GM23338 (cell line): ENCODE measurements around the gene RAMP3. TPM values are rescaled to one million over a fixed set of nuclear protein-coding genes. Genes with fewer than 3 reads are reported as not detected.
A peak's percentile ranks its signal among the peaks of the same experiment; 100 is the strongest.

ENCODE experiments used
- ATAC-seq: fragments of 200-7000 bp; cut with Tn5 transposase; 3 replicates; pipeline ENCODE4 v1.9.1; 2020
- DNase-seq: peaks from one replicate; pipeline ENCODE4 v3.0.0-alpha.2; 2015; ENCODE audit warnings: low spot score
- H2AFZ ChIP-seq: fragments of 200-600 bp; sonication (generic); 2 replicates; pipeline ENCODE4 v1.8.0; 2016; ENCODE audit warnings: antibody characterized with exemption, mild to moderate bottlenecking, moderate library complexity
- H3F3A ChIP-seq: fragments of 200-600 bp; sonication (generic); replicated peaks from 2 replicates; pipeline ENCODE4 v1.8.0; 2017; ENCODE audit warnings: antibody characterized with exemption, mixed run types, low read depth
- H3K27ac ChIP-seq: fragments of 200-600 bp; sonication (generic); 2 replicates; pipeline ENCODE4 v1.6.1; 2016; ENCODE audit warnings: low read depth
- H3K27me3 ChIP-seq: fragments of 200-600 bp; sonication (generic); 2 replicates; pipeline ENCODE4 v1.8.0; 2016; ENCODE audit warnings: mild to moderate bottlenecking, mixed run types, moderate library complexity; ENCODE audit not compliant: insufficient read depth
- H3K36me3 ChIP-seq: fragments of 200-600 bp; sonication (generic); 2 replicates; pipeline ENCODE4 v1.8.0; 2016; ENCODE audit warnings: mild to moderate bottlenecking; ENCODE audit not compliant: insufficient read depth
- H3K4me1 ChIP-seq: fragments of 200-600 bp; sonication (generic); 2 replicates; pipeline ENCODE4 v1.8.0; 2016; ENCODE audit warnings: mild to moderate bottlenecking, moderate library complexity; ENCODE audit not compliant: insufficient read depth
- H3K4me2 ChIP-seq: fragments of 200-600 bp; sonication (generic); 2 replicates; pipeline ENCODE4 v1.7.1; 2017; ENCODE audit warnings: mixed run types
- H3K4me3 ChIP-seq: fragments of 200-600 bp; sonication (generic); 2 replicates; pipeline ENCODE4 v1.6.1; 2016; ENCODE audit warnings: mixed run types
- H3K79me2 ChIP-seq: fragments of 200-600 bp; sonication (generic); replicated peaks from 2 replicates; pipeline ENCODE4 v1.8.0; 2017; ENCODE audit warnings: mild to moderate bottlenecking; ENCODE audit not compliant: insufficient read depth
- H3K9me2 ChIP-seq: fragments of 200-600 bp; sonication (generic); 2 replicates; pipeline ENCODE4 v1.8.0; 2017; ENCODE audit not compliant: insufficient read depth
- H4K20me1 ChIP-seq: fragments of 200-600 bp; sonication (generic); replicated peaks from 2 replicates; pipeline ENCODE4 v1.8.0; 2017; ENCODE audit warnings: mild to moderate bottlenecking; ENCODE audit not compliant: insufficient read depth
- H3K27ac Mint-ChIP-seq: 2 replicates; pipeline ENCODE4 v1.8.0; 2020; ENCODE audit warnings: inconsistent platforms, mild to moderate bottlenecking, moderate library complexity, mixed read lengths
- H3K27me3 Mint-ChIP-seq: 3 replicates; pipeline ENCODE4 v1.8.0; 2022; ENCODE audit warnings: low read depth, mild to moderate bottlenecking, moderate library complexity, mixed read lengths, inconsistent platforms; ENCODE audit not compliant: insufficient read depth, poor library complexity
- H3K36me3 Mint-ChIP-seq: 3 replicates; pipeline ENCODE4 v1.8.0; 2021; ENCODE audit warnings: low read depth, mild to moderate bottlenecking, inconsistent platforms, moderate library complexity, mixed read lengths
- H3K4me1 Mint-ChIP-seq: 3 replicates; pipeline ENCODE4 v1.8.0; 2020; ENCODE audit warnings: mild to moderate bottlenecking, inconsistent platforms, mixed read lengths
- H3K4me3 Mint-ChIP-seq: 3 replicates; pipeline ENCODE4 v1.8.0; 2021; ENCODE audit warnings: moderate library complexity, mild to moderate bottlenecking, inconsistent platforms, mixed read lengths
- H3K9me3 Mint-ChIP-seq: 3 replicates; pipeline ENCODE4 v1.8.0; 2020; ENCODE audit warnings: moderate library complexity, mild to moderate bottlenecking, inconsistent platforms, mixed read lengths
- CREB1 ChIP-seq: fragments of 250-450 bp; sonication (Bioruptor Pico); IDR thresholded peaks from 2 replicates; pipeline ENCODE4 v1.5.0; 2020; ENCODE audit warnings: low read depth, mild to moderate bottlenecking, moderate library complexity
- EZH2 ChIP-seq: fragments of 200-600 bp; sonication (generic); IDR thresholded peaks from one replicate; pipeline ENCODE4 v1.8.0; 2017; ENCODE audit warnings: antibody characterized with exemption, mild to moderate bottlenecking, low read depth; ENCODE audit not compliant: unreplicated experiment
- NANOG ChIP-seq: IDR thresholded peaks from 2 replicates; pipeline ENCODE4 v1.6.1; 2016; ENCODE audit warnings: antibody characterized with exemption, borderline replicate concordance
- POLR2AphosphoS5 ChIP-seq: IDR thresholded peaks from 2 replicates; pipeline ENCODE4 v1.6.1; 2016; ENCODE audit warnings: antibody characterized with exemption, low read depth
- ZNF331 ChIP-seq: fragments of 250-450 bp; sonication (Bioruptor Pico); IDR thresholded peaks from 2 replicates; pipeline ENCODE4 v1.5.0; 2020; ENCODE audit warnings: low read depth, mild to moderate bottlenecking, moderate library complexity
- polyA plus RNA-seq: library from polyadenylated mRNA; unstranded; fragments of >200 nt; fragmentation: Nextera tagmentation; extraction: Ambion mirVana; gene quantifications from 2 replicates; pipeline ENCODE4 v1.2.1, GENCODE V29; 2016
- total RNA-seq: library from RNA; depleted of rRNA; stranded (reverse); fragments of >200 nt; shearing (Covaris generic); gene quantifications from 2 replicates; pipeline ENCODE4 v1.2.3, GENCODE V29; 2014
- TF ChIP-seq, protein P1 (sequence below), 2 experiments: fragments of 200-600 bp in 1 of 2; sonication (generic) in 1 of 2; conservative IDR thresholded peaks; 2 replicates each; pipeline versions ENCODE4 v1.5.1 to v1.6.1; 2016 to 2017; ENCODE audit warnings: antibody characterized with exemption in 2 of 2, low read depth in 2 of 2, mild to moderate bottlenecking in 2 of 2, moderate library complexity in 1 of 2
- TF ChIP-seq, protein P2 (sequence below): IDR thresholded peaks from 2 replicates; pipeline ENCODE4 v1.6.1; 2016; ENCODE audit warnings: antibody characterized with exemption
- TF ChIP-seq, protein P3 (sequence below): fragments of 250-450 bp; sonication (Bioruptor Pico); IDR thresholded peaks from 2 replicates; pipeline ENCODE4 v1.5.0; 2020; ENCODE audit warnings: mild to moderate bottlenecking, moderate library complexity
- TF ChIP-seq, protein P4 (sequence below): IDR thresholded peaks from one replicate; pipeline ENCODE4 v1.6.1; 2018; ENCODE audit warnings: antibody characterized with exemption; ENCODE audit not compliant: unreplicated experiment

The RAMP3 gene
- total and polyA plus RNA-seq, 2 experiments from 2014 or later: 1.1 to 4.6 TPM

DNA sequence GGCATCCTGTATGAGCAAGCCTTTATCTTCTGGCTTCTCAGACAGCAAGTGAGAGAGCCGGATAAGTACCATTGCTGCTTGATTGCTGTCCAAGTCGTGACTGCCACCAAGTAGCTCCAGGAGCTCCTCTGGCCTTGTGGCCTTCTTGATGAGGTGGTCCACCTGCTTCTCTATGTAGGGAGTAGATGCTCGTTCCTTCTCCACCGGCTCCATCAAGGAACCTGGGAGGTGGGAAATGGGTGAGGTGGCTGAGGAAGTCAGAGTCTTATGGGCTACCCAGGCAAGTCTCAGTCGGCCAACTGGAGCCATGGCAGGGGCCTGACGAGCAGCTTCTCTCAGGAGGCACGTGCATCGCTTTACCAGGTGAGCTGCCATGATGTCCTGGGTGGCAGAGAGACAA, 48.7 kb upstream of the RAMP3 start (continued):
- TF ChIP-seq, protein P1, sequence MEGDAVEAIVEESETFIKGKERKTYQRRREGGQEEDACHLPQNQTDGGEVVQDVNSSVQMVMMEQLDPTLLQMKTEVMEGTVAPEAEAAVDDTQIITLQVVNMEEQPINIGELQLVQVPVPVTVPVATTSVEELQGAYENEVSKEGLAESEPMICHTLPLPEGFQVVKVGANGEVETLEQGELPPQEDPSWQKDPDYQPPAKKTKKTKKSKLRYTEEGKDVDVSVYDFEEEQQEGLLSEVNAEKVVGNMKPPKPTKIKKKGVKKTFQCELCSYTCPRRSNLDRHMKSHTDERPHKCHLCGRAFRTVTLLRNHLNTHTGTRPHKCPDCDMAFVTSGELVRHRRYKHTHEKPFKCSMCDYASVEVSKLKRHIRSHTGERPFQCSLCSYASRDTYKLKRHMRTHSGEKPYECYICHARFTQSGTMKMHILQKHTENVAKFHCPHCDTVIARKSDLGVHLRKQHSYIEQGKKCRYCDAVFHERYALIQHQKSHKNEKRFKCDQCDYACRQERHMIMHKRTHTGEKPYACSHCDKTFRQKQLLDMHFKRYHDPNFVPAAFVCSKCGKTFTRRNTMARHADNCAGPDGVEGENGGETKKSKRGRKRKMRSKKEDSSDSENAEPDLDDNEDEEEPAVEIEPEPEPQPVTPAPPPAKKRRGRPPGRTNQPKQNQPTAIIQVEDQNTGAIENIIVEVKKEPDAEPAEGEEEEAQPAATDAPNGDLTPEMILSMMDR (conservative IDR thresholded peaks at IDR 0.05; ENCODE audit: low read depth in 2 of 2): no peak
- no peak for TF ChIP-seq CREB1 (CRISPR knock-in tag)
- TF ChIP-seq, protein P2, sequence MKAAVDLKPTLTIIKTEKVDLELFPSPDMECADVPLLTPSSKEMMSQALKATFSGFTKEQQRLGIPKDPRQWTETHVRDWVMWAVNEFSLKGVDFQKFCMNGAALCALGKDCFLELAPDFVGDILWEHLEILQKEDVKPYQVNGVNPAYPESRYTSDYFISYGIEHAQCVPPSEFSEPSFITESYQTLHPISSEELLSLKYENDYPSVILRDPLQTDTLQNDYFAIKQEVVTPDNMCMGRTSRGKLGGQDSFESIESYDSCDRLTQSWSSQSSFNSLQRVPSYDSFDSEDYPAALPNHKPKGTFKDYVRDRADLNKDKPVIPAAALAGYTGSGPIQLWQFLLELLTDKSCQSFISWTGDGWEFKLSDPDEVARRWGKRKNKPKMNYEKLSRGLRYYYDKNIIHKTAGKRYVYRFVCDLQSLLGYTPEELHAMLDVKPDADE: no peak
- no peak for TF ChIP-seq NANOG
- no peak for TF ChIP-seq ZNF331 (CRISPR knock-in tag)

DNA sequence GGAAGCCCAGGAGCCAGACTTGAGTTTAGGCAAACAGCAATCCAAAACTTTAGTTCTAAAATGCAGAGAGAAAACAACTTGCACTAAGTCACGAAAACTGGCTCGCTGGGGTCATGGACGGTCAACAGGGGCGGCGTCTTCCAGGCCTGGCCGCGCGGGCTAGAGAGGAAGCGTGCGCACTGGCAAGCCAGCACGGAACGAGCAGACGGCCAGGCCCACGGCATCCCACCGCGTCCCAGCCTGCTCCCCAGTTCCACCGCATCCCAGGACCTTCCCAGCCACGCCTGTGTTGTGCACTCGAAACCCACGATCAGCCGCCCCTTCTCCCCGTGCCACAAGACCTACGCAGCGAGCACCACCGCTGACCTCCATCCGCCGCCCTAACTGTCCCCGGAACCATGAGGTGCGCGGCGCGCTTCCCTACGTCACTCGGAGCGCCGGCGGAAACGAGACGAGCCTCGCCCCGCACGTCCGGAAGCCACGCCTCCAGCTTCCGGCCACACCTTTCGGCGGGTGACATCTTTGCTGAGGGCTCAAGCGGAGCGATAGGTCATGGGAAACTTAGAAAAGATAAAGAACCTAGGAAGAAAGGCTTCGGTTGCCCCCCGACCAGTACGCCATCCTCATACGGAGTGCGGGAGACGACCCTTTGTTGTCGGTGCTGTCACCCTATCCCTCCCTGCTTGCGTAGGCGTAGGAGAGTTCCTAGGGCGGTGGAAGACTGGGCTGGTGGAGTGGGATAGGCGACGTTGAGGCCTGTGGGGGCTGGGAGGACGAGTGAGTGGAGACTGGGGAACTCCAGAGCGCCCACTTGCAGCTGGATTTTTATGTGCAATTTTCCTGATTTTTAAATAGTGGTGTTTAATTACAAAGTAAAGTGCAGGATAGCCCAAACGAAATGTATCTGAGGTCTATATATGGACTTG, 46.0 kb upstream of the RAMP3 start, which contains the start of gene TBRG4:
Gene TBRG4, minus strand, starts transcription at position 400 of the 926 bp plus-strand sequence. CDS start 2,460 bp downstream, outside the sequence.
- Histone ChIP-seq H2AFZ (0 out of 2 replicates have a peak within 1 kb of the TSS, but pooled peaks have one; percentile 3), H4K20me1 (peaks cover 34% of the 10 kb centered on the region), H3K79me2 (peaks cover 46% of the 10 kb centered on the region), H3K4me2 (peak within 1 kb of the TSS; percentile 97), H3K36me3 (peaks cover 27% of the 10 kb centered on the region), H3K9me2 (no peaks in the 10 kb centered on the region), H3K27ac (peak within 1 kb of the TSS; percentile 95), H3F3A (0 out of 2 replicates have a peak, but pooled peaks cover 6% of the 10 kb centered on the region), H3K27me3 (peaks cover 3% of the 10 kb centered on the region; the same call in 1 of the 2 replicates), H3K4me3 (peak within 1 kb of the TSS; percentile 99), H3K4me1 (peaks cover 10% of the 10 kb centered on the region; the same call in 1 of the 2 replicates)
- Mint-ChIP-seq H3K36me3 (peaks cover 33% of the 10 kb centered on the region), H3K27me3 (peaks cover 13% of the 10 kb centered on the region), H3K27ac (peak within 1 kb of the TSS; percentile 98), H3K4me1 (peaks cover 9% of the 10 kb centered on the region; the same call in 2 of the 3 replicates), H3K9me3 (no peaks in the 10 kb centered on the region; the same call in 1 of the 3 replicates), H3K4me3 (peak within 1 kb of the TSS; percentile 98)
- DNase-seq: peak; percentile 98
- peak; percentile 93 for ATAC-seq
- TF ChIP-seq ZNF331 (CRISPR knock-in tag) (no peak), POLR2AphosphoS5 (peak; percentile 99), EZH2 (no peak)
- TF ChIP-seq, protein P3, sequence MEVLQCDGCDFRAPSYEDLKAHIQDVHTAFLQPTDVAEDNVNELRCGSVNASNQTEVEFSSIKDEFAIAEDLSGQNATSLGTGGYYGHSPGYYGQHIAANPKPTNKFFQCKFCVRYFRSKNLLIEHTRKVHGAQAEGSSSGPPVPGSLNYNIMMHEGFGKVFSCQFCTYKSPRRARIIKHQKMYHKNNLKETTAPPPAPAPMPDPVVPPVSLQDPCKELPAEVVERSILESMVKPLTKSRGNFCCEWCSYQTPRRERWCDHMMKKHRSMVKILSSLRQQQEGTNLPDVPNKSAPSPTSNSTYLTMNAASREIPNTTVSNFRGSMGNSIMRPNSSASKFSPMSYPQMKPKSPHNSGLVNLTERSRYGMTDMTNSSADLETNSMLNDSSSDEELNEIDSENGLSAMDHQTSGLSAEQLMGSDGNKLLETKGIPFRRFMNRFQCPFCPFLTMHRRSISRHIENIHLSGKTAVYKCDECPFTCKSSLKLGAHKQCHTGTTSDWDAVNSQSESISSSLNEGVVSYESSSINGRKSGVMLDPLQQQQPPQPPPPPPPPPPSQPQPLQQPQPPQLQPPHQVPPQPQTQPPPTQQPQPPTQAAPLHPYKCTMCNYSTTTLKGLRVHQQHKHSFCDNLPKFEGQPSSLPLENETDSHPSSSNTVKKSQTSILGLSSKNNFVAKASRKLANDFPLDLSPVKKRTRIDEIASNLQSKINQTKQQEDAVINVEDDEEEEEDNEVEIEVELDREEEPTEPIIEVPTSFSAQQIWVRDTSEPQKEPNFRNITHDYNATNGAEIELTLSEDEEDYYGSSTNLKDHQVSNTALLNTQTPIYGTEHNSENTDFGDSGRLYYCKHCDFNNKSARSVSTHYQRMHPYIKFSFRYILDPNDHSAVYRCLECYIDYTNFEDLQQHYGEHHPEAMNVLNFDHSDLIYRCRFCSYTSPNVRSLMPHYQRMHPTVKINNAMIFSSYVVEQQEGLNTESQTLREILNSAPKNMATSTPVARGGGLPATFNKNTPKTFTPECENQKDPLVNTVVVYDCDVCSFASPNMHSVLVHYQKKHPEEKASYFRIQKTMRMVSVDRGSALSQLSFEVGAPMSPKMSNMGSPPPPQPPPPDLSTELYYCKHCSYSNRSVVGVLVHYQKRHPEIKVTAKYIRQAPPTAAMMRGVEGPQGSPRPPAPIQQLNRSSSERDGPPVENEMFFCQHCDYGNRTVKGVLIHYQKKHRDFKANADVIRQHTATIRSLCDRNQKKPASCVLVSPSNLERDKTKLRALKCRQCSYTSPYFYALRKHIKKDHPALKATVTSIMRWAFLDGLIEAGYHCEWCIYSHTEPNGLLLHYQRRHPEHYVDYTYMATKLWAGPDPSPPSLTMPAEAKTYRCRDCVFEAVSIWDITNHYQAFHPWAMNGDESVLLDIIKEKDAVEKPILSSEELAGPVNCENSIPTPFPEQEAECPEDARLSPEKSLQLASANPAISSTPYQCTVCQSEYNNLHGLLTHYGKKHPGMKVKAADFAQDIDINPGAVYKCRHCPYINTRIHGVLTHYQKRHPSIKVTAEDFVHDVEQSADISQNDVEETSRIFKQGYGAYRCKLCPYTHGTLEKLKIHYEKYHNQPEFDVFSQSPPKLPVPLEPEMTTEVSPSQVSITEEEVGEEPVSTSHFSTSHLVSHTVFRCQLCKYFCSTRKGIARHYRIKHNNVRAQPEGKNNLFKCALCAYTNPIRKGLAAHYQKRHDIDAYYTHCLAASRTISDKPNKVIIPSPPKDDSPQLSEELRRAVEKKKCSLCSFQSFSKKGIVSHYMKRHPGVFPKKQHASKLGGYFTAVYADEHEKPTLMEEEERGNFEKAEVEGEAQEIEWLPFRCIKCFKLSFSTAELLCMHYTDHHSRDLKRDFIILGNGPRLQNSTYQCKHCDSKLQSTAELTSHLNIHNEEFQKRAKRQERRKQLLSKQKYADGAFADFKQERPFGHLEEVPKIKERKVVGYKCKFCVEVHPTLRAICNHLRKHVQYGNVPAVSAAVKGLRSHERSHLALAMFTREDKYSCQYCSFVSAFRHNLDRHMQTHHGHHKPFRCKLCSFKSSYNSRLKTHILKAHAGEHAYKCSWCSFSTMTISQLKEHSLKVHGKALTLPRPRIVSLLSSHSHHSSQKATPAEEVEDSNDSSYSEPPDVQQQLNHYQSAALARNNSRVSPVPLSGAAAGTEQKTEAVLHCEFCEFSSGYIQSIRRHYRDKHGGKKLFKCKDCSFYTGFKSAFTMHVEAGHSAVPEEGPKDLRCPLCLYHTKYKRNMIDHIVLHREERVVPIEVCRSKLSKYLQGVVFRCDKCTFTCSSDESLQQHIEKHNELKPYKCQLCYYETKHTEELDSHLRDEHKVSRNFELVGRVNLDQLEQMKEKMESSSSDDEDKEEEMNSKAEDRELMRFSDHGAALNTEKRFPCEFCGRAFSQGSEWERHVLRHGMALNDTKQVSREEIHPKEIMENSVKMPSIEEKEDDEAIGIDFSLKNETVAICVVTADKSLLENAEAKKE (CRISPR knock-in tag): no peak
- TF ChIP-seq, protein P4, sequence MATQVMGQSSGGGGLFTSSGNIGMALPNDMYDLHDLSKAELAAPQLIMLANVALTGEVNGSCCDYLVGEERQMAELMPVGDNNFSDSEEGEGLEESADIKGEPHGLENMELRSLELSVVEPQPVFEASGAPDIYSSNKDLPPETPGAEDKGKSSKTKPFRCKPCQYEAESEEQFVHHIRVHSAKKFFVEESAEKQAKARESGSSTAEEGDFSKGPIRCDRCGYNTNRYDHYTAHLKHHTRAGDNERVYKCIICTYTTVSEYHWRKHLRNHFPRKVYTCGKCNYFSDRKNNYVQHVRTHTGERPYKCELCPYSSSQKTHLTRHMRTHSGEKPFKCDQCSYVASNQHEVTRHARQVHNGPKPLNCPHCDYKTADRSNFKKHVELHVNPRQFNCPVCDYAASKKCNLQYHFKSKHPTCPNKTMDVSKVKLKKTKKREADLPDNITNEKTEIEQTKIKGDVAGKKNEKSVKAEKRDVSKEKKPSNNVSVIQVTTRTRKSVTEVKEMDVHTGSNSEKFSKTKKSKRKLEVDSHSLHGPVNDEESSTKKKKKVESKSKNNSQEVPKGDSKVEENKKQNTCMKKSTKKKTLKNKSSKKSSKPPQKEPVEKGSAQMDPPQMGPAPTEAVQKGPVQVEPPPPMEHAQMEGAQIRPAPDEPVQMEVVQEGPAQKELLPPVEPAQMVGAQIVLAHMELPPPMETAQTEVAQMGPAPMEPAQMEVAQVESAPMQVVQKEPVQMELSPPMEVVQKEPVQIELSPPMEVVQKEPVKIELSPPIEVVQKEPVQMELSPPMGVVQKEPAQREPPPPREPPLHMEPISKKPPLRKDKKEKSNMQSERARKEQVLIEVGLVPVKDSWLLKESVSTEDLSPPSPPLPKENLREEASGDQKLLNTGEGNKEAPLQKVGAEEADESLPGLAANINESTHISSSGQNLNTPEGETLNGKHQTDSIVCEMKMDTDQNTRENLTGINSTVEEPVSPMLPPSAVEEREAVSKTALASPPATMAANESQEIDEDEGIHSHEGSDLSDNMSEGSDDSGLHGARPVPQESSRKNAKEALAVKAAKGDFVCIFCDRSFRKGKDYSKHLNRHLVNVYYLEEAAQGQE: no peak
